GM12873 (cell line): Measurements from ENCODE around the gene SYT4.

Source experiments
- TF ChIP-seq, protein P1 (sequence below): IDR thresholded peaks from 2 replicates; pipeline ENCODE4 v1.5.1; 2012; ENCODE audit warnings: low read depth, mild to moderate bottlenecking, moderate library complexity, low read length, control low read depth; ENCODE audit not compliant: insufficient read depth; ENCODE audit errors: missing control alignments

The SYT4 gene

DNA sequence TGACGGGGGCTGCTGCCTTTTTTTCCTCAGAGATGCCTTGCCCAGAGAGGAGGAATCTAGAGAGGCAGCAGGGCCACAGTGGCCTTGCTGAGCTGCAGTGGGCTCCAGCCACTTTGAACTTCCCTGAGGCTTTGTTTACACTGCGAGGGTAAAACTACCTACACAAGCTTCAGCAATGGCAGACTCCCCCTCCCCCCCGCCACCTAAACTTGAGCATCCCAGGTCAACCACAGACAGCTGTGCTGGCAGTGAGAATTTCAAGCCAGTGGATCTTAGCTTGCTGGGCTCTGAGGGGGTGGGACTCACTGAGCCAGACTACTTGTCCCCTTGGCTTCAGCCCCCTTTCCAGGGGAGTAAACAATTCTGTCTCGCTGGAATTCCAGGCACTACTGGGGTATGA lies 11.8 kb downstream of the SYT4 start:
- TF ChIP-seq, protein P1, sequence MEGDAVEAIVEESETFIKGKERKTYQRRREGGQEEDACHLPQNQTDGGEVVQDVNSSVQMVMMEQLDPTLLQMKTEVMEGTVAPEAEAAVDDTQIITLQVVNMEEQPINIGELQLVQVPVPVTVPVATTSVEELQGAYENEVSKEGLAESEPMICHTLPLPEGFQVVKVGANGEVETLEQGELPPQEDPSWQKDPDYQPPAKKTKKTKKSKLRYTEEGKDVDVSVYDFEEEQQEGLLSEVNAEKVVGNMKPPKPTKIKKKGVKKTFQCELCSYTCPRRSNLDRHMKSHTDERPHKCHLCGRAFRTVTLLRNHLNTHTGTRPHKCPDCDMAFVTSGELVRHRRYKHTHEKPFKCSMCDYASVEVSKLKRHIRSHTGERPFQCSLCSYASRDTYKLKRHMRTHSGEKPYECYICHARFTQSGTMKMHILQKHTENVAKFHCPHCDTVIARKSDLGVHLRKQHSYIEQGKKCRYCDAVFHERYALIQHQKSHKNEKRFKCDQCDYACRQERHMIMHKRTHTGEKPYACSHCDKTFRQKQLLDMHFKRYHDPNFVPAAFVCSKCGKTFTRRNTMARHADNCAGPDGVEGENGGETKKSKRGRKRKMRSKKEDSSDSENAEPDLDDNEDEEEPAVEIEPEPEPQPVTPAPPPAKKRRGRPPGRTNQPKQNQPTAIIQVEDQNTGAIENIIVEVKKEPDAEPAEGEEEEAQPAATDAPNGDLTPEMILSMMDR, result no peak

DNA sequence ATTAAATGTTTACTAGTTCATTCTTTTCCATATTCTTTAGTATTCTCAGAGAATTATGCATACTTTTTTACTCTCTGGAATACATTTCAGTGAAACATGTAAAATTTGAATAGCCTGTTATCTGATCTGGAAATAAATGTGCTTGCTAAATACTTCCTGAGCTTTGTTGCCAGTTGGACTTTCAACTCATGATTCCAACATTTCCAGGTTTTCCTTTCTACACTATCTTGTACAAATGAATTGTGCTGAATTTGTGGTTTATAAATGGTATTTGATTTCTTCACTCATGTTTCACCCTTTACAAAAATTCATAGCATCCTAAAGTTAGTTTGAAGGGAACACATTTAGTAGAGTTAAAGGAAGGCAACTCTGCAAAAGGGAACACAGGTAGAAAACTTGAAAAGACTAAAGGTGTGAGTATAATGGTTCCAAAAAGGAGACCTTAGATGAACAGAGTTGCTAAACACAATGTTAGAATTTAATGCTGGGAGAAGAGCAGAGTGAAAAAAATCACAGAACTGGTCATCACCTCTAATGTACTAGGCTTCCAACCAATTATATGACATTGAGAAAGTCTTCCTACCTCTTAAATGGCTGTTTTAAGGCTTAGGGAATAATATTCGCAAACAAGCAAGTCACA lies 28.6 kb downstream of the SYT4 start:
- TF ChIP-seq, protein P1, result no peak

DNA sequence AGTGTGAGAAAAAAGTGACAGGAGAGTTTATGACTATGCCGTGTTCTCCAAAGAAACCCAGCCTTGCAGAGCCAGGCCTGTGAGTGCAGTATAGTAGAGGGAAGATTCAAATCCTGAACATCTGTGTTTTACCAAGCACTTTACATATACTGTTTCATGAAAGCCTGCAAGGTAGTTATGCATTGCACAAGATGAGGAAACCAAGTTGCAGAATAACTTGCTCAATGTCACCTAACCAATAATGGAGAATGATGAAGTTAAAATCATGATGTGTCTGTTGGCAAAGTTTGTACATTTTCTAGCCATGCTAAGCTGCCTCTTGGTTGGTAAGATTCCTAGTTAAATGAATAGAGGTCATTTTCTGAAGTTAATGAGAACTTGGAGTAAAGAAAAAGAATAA lies 29.3 kb downstream of the SYT4 start:
- TF ChIP-seq, protein P1, result no peak

DNA sequence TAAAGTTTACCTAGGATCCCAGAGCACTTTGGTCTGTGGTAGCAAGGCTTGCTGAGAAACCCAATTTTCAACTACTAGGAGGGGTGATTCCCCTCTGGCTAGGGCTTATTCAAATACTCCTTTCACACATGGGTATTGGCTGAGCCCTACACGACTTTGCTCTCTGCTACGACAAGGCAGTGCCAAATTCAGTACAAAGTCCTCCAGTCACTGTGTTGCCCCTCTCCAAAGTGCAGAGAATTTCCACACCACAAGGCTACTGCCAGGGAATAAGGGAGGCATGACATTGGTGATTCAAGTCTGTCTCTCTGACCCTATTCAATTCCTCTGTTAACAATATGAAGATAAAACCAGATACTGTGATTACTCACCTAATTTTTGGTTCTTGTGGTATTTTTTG lies 38.9 kb downstream of the SYT4 start:
- TF ChIP-seq, protein P1, result no peak

DNA sequence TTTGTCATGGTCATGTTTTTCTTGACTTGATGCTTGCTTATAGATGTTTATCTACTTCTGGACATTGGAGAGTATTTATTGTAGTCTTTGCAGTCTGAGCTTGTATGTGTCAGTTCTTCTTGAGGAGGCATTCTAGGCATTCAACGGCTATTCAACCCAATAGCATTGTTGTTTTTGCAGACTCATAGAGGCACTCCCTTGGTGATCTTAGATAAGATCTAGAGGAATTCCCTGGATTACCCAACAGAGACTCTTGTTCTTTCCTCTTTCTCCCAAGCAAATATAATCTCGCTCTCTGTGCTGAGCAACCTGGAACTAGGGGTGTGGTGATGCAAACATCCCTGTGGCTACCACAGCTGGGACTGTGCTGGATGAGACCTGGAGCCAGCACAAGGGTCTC lies 40.4 kb downstream of the SYT4 start:
- TF ChIP-seq, protein P1, result no peak

DNA sequence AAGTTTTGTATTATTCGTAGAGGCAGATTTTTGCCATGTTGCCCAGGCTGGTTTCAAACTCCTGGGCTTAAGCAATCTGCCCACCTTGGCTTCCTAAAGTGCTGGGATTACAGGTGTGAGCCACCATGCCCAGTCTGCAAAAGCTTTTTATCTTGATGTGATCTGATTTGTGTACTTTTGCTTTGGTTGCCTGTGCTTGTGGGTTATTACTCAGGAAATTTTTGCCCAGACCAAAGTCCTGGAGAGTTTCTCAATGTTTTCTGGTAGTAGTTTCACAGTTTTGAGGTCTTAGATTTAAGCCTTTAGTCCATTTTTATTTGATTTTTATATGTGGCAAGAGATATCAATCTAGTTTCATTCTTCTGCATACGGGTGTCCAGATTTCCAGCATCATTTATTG lies 42.4 kb downstream of the SYT4 start:
- TF ChIP-seq, protein P1, result no peak

DNA sequence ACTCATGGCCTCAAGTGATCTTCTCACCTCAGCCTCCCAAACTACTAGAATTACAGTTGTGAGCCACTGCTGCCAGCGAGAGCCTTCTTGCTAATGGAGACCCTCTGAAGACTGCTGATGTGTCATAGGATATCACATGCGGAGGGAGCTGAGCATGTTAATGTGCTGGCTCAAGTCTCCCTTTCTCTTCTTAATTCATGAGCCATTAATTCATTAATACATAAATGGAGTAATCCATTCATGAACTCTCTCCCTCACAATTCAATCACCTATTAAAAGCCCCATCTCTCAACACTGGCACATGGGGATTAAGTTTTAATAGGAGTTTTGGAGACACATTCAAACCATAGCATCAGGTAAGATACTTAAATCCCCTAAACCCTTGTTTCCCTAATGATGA lies 54.8 kb downstream of the SYT4 start:
- TF ChIP-seq, protein P1, result no peak
